Measurements from ENCODE around the gene RRBP1.

DNA sequence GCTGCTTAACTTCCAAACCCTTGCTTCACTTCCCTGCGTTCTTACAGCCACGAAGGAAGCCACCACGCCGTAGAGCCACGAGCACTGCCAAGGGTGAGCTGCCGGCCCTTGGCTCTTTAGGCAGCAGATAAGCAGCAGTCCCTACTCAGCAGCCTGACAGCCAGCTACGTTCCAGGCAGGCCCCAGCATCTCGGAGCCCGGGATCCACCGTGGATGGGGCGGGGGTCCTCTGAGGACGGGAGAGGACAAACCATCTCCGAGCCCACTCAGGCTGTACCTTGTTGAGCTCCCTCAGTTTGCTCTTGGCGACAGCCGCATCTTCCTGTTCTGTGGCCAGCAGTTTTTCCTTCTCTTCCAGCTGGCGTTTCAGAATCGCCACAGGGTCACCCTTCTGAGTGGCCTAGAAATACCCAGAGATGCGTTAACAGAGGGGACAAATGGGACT lies 40.5 kb downstream of the RRBP1 start:
- TF ChIP-seq, protein P1, sequence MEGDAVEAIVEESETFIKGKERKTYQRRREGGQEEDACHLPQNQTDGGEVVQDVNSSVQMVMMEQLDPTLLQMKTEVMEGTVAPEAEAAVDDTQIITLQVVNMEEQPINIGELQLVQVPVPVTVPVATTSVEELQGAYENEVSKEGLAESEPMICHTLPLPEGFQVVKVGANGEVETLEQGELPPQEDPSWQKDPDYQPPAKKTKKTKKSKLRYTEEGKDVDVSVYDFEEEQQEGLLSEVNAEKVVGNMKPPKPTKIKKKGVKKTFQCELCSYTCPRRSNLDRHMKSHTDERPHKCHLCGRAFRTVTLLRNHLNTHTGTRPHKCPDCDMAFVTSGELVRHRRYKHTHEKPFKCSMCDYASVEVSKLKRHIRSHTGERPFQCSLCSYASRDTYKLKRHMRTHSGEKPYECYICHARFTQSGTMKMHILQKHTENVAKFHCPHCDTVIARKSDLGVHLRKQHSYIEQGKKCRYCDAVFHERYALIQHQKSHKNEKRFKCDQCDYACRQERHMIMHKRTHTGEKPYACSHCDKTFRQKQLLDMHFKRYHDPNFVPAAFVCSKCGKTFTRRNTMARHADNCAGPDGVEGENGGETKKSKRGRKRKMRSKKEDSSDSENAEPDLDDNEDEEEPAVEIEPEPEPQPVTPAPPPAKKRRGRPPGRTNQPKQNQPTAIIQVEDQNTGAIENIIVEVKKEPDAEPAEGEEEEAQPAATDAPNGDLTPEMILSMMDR (IDR thresholded peaks at IDR 0.05) = no peak
- TF ChIP-seq POLR2A (IDR thresholded peaks at IDR 0.05) = no peak

Data from lower leg skin (tissue), 3 donors.